HEK293 (cell line): ENCODE measurements around the gene IRAK1BP1.

Experiments used
- CTCF ChIA-PET: fragments of 350-600 bp; formaldehyde crosslinking; extraction: SDS; loops from one replicate; lab custom pipeline; 2021; ENCODE audit warnings: antibody characterized with exemption; lab: Yijun Ruan, JAX
- POLR2A ChIA-PET: fragments of 300-600 bp; formaldehyde crosslinking; extraction: SDS; loops from one replicate; lab custom pipeline; 2020; ENCODE audit warnings: antibody characterized with exemption, inconsistent platforms; lab: Yijun Ruan, JAX
- H3K27ac ChIP-seq: fragments of 200-500 bp; sonication (Bioruptor generic); 2 replicates; pipeline ENCODE4 v1.5.1; 2014; ENCODE audit warnings: low read depth, low read length, control low read depth, inconsistent platforms; ENCODE audit errors: extremely low read depth
- H3K36me3 ChIP-seq, 2 experiments: fragments of 200-500 bp in 1 of 2; sonication (Bioruptor generic) in 1 of 2; 1 replicate in 1 of 2; 2 replicates in 1 of 2; pipeline ENCODE4 v1.5.1; 2014 to 2017; ENCODE audit warnings: inconsistent platforms in 2 of 2, low read length in 2 of 2; ENCODE audit not compliant: control insufficient read depth in 2 of 2, insufficient read depth in 1 of 2
- H3K4me1 ChIP-seq: fragments of 200-500 bp; sonication (Bioruptor generic); 2 replicates; pipeline ENCODE4 v1.5.1; 2014; ENCODE audit warnings: mild to moderate bottlenecking, low read length, inconsistent platforms; ENCODE audit not compliant: control insufficient read depth, insufficient read depth
- H3K4me3 ChIP-seq: 2 replicates; pipeline ENCODE4 v1.5.1; 2011; ENCODE audit warnings: low read depth, mild to moderate bottlenecking, control low read depth, low read length, moderate library complexity
- H3K9me3 ChIP-seq: fragments of 200-500 bp; sonication (Bioruptor generic); 2 replicates; pipeline ENCODE4 v1.5.1; 2014; ENCODE audit warnings: low read depth, low read length, inconsistent platforms; ENCODE audit not compliant: control insufficient read depth, insufficient read depth
- MEIS1 ChIP-seq: sonication (generic); formaldehyde crosslinking; IDR thresholded peaks from 2 replicates; pipeline ENCODE4 v1.8.1; 2022; ENCODE audit warnings: missing genetic modification reagents, mild to moderate bottlenecking, borderline replicate concordance
- ZBTB21 ChIP-seq: fragments of 450-650 bp; formaldehyde crosslinking; IDR thresholded peaks from 2 replicates; pipeline ENCODE4 v1.5.1; 2017; ENCODE audit warnings: missing biosample characterization, missing genetic modification characterization
- ZFP37 ChIP-seq: fragments of 450-650 bp; formaldehyde crosslinking; IDR thresholded peaks from 2 replicates; pipeline ENCODE4 v1.5.1; 2016; ENCODE audit warnings: missing biosample characterization, missing genetic modification characterization
- ZFP69B ChIP-seq: fragments of 450-650 bp; formaldehyde crosslinking; IDR thresholded peaks from 2 replicates; pipeline ENCODE4 v1.5.1; 2016; ENCODE audit warnings: missing biosample characterization, missing genetic modification characterization
- ZNF10 ChIP-seq: fragments of 450-650 bp; formaldehyde crosslinking; IDR thresholded peaks from 2 replicates; pipeline ENCODE4 v1.5.1; 2017; ENCODE audit warnings: missing biosample characterization, missing genetic modification characterization
- ZNF157 ChIP-seq: fragments of 450-650 bp; formaldehyde crosslinking; IDR thresholded peaks from 2 replicates; pipeline ENCODE4 v1.5.1; 2016; ENCODE audit warnings: missing biosample characterization, missing genetic modification characterization
- ZNF184 ChIP-seq: fragments of 450-650 bp; IDR thresholded peaks from 2 replicates; pipeline ENCODE4 v1.5.1; 2018; ENCODE audit warnings: missing biosample characterization, mild to moderate bottlenecking, missing genetic modification characterization
- ZNF221 ChIP-seq: fragments of 450-650 bp; formaldehyde crosslinking; IDR thresholded peaks from 2 replicates; pipeline ENCODE4 v1.5.1; 2017; ENCODE audit warnings: missing biosample characterization, missing genetic modification characterization, borderline replicate concordance
- ZNF335 ChIP-seq: fragments of 450-650 bp; formaldehyde crosslinking; conservative IDR thresholded peaks from 2 replicates; pipeline ENCODE4 v1.5.1; 2016; ENCODE audit warnings: missing biosample characterization, missing genetic modification characterization
- ZNF366 ChIP-seq: fragments of 450-650 bp; formaldehyde crosslinking; conservative IDR thresholded peaks from 2 replicates; pipeline ENCODE4 v1.5.1; 2016; ENCODE audit warnings: missing biosample characterization, missing genetic modification characterization
- ZNF423 ChIP-seq: fragments of 450-650 bp; formaldehyde crosslinking; IDR thresholded peaks from 2 replicates; pipeline ENCODE4 v1.5.1; 2016; ENCODE audit warnings: missing biosample characterization, missing genetic modification characterization
- ZNF473 ChIP-seq: fragments of 450-650 bp; formaldehyde crosslinking; IDR thresholded peaks from 2 replicates; pipeline ENCODE4 v1.5.1; 2017; ENCODE audit warnings: missing biosample characterization, missing genetic modification characterization
- ZNF610 ChIP-seq: fragments of 450-650 bp; formaldehyde crosslinking; IDR thresholded peaks from 2 replicates; pipeline ENCODE4 v1.5.1; 2016; ENCODE audit warnings: missing biosample characterization, missing genetic modification characterization, borderline replicate concordance
- ZNF629 ChIP-seq: fragments of 450-650 bp; formaldehyde crosslinking; IDR thresholded peaks from 2 replicates; pipeline ENCODE4 v1.5.1; 2017; ENCODE audit warnings: missing biosample characterization, missing genetic modification characterization
- ZNF664 ChIP-seq: fragments of 450-650 bp; formaldehyde crosslinking; IDR thresholded peaks from 2 replicates; pipeline ENCODE4 v1.5.1; 2016; ENCODE audit warnings: missing biosample characterization, missing genetic modification characterization
- ZNF747 ChIP-seq: fragments of 450-650 bp; formaldehyde crosslinking; IDR thresholded peaks from 2 replicates; pipeline ENCODE4 v1.5.1; 2016; ENCODE audit warnings: missing biosample characterization, missing genetic modification characterization
- ZNF768 ChIP-seq: fragments of 450-650 bp; formaldehyde crosslinking; IDR thresholded peaks from 2 replicates; pipeline ENCODE4 v1.5.1; 2018; ENCODE audit warnings: missing biosample characterization, mild to moderate bottlenecking, missing genetic modification characterization
- ZNF792 ChIP-seq: fragments of 450-650 bp; formaldehyde crosslinking; IDR thresholded peaks from 2 replicates; pipeline ENCODE4 v1.5.1; 2016; ENCODE audit warnings: missing biosample characterization, missing genetic modification characterization
- TF ChIP-seq, protein P1 (sequence below): fragments of 450-650 bp; formaldehyde crosslinking; IDR thresholded peaks from 2 replicates; pipeline ENCODE4 v1.5.1; 2016; ENCODE audit warnings: missing biosample characterization, missing genetic modification characterization
- TF ChIP-seq, protein P2 (sequence below): fragments of 450-650 bp; formaldehyde crosslinking; IDR thresholded peaks from 2 replicates; pipeline ENCODE4 v1.5.1; 2017; ENCODE audit warnings: missing biosample characterization, mild to moderate bottlenecking, missing genetic modification characterization, moderate library complexity
- TF ChIP-seq, protein P3 (sequence below): fragments of 450-650 bp; formaldehyde crosslinking; IDR thresholded peaks from 2 replicates; pipeline ENCODE4 v1.5.1; 2017; ENCODE audit warnings: missing biosample characterization, missing genetic modification characterization
- TF ChIP-seq, protein P4 (sequence below): fragments of 450-650 bp; formaldehyde crosslinking; IDR thresholded peaks from 2 replicates; pipeline ENCODE4 v1.5.1; 2016; ENCODE audit warnings: missing biosample characterization, missing genetic modification characterization

IRAK1BP1 gene

DNA sequence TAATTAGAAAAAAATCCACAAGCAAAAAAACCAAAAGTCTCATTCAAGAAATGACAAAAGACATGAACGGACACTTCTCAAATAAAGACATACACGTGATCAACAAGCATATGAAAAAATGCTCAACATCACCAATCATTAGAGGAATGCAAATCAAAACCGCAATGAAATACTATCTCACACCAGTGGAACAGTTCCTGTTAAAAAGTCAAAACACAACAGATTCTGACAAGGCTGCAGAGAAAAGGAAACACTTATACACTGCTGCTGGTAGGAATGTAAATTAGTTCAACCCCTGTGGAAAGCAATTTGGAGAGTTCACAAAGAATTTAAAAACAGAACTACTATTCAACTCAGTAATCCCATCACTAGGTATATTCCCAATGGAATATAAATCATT, 58.0 kb downstream of the IRAK1BP1 start (continued):
- TF ChIP-seq, protein P1, sequence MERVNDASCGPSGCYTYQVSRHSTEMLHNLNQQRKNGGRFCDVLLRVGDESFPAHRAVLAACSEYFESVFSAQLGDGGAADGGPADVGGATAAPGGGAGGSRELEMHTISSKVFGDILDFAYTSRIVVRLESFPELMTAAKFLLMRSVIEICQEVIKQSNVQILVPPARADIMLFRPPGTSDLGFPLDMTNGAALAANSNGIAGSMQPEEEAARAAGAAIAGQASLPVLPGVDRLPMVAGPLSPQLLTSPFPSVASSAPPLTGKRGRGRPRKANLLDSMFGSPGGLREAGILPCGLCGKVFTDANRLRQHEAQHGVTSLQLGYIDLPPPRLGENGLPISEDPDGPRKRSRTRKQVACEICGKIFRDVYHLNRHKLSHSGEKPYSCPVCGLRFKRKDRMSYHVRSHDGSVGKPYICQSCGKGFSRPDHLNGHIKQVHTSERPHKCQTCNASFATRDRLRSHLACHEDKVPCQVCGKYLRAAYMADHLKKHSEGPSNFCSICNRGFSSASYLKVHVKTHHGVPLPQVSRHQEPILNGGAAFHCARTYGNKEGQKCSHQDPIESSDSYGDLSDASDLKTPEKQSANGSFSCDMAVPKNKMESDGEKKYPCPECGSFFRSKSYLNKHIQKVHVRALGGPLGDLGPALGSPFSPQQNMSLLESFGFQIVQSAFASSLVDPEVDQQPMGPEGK (tag by site-specific recombination) = no peak
- TF ChIP-seq ZFP37 (no peak), ZNF157 (tag by site-specific recombination) (no peak), ZBTB21 (tag by site-specific recombination) (no peak), ZNF423 (tag by site-specific recombination) (no peak), ZNF629 (tag by site-specific recombination) (no peak), ZNF792 (tag by site-specific recombination) (no peak)

DNA sequence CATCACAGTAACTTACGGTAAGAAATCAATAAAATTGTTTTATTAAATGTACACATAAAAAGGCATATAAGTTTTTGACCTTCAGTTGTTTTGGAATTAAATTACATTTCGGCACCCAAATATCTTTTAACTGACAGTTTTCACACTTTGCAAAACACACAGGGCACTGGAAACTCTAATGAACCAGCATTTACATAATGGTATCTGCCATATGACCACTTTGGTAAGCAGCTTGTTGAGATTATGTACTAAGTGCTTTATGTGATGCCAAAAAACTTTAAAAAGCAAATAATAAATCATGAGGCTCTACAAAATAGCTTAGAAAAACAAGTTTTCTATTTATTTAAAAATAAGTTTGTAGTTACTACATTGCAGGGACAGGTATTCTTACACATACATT, 68.2 kb downstream of the IRAK1BP1 start:
- Histone ChIP-seq H3K4me3 (no peak overlapping the region), H3K36me3 (peaks cover 18 to 23% of the 10 kb centered on the region in 2 experiments; a peak in 2 of 3 replicates), H3K9me3 (no peaks in the 10 kb centered on the region), H3K4me1 (no peaks in the 10 kb centered on the region), H3K27ac (no peak overlapping the region)
- CTCF ChIA-PET = interaction anchor here (1.0 kb wide), 1 partner anchor 14 kb away, joined by 3 read pairs; no protein-coding TSS in a partner anchor
- POLR2A ChIA-PET = no interaction called here
- TF ChIP-seq ZNF473 (tag by site-specific recombination) (no peak), ZNF221 (tag by site-specific recombination) (no peak), ZNF747 (tag by site-specific recombination) (no peak), ZFP69B (tag by site-specific recombination) (no peak), ZNF335 (tag by site-specific recombination) (no peak), ZNF664 (no peak), MEIS1 (CRISPR knock-in tag) (no peak), ZNF184 (tag by site-specific recombination) (no peak), ZNF366 (tag by site-specific recombination) (no peak), ZNF610 (no peak), ZNF768 (tag by site-specific recombination) (no peak), ZNF10 (tag by site-specific recombination) (no peak), ZNF629 (tag by site-specific recombination) (no peak)
- TF ChIP-seq, protein P2, sequence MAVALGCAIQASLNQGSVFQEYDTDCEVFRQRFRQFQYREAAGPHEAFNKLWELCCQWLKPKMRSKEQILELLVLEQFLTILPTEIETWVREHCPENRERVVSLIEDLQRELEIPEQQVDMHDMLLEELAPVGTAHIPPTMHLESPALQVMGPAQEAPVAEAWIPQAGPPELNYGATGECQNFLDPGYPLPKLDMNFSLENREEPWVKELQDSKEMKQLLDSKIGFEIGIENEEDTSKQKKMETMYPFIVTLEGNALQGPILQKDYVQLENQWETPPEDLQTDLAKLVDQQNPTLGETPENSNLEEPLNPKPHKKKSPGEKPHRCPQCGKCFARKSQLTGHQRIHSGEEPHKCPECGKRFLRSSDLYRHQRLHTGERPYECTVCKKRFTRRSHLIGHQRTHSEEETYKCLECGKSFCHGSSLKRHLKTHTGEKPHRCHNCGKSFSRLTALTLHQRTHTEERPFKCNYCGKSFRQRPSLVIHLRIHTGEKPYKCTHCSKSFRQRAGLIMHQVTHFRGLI (tag by site-specific recombination) = no peak
- TF ChIP-seq, protein P3, sequence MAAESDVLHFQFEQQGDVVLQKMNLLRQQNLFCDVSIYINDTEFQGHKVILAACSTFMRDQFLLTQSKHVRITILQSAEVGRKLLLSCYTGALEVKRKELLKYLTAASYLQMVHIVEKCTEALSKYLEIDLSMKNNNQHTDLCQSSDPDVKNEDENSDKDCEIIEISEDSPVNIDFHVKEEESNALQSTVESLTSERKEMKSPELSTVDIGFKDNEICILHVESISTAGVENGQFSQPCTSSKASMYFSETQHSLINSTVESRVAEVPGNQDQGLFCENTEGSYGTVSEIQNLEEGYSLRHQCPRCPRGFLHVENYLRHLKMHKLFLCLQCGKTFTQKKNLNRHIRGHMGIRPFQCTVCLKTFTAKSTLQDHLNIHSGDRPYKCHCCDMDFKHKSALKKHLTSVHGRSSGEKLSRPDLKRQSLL (tag by site-specific recombination) = no peak
- TF ChIP-seq, protein P4, sequence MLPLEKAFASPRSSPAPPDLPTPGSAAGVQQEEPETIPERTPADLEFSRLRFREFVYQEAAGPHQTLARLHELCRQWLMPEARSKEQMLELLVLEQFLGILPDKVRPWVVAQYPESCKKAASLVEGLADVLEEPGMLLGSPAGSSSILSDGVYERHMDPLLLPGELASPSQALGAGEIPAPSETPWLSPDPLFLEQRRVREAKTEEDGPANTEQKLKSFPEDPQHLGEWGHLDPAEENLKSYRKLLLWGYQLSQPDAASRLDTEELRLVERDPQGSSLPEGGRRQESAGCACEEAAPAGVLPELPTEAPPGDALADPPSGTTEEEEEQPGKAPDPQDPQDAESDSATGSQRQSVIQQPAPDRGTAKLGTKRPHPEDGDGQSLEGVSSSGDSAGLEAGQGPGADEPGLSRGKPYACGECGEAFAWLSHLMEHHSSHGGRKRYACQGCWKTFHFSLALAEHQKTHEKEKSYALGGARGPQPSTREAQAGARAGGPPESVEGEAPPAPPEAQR = no peak
- TF ChIP-seq, all 188 proteins: peak for 0
